Keratinocyte (primary cell): ENCODE results near the gene PLXNA2. TPM values are rescaled to one million over a fixed set of nuclear protein-coding genes. Genes with fewer than 3 reads are reported as not detected.

ENCODE experiments used
- DNase-seq: peaks from one replicate; pipeline ENCODE4 v3.0.0-alpha.2; 2011; ENCODE audit warnings: low read depth, missing footprints, low spot score
- FAIRE-seq: peaks from 2 replicates; lab custom pipeline; 2011; peaks lifted over from hg19 to GRCh38; lab: Jason Lieb, UNC
- H2AFZ ChIP-seq: 2 replicates; pipeline ENCODE4 v1.6.0; 2012; ENCODE audit warnings: low read length, control low read depth, inconsistent platforms; ENCODE audit not compliant: control insufficient read depth
- H3K27ac ChIP-seq: 2 replicates; pipeline ENCODE4 v1.5.1; 2011; ENCODE audit warnings: low read length; ENCODE audit not compliant: control insufficient read depth, insufficient read depth
- H3K27me3 ChIP-seq: 3 replicates; pipeline ENCODE4 v1.6.0; 2011; ENCODE audit warnings: low read length; ENCODE audit not compliant: control insufficient read depth, insufficient read depth; ENCODE audit errors: extremely low read depth
- H3K36me3 ChIP-seq, 2 experiments: 2 replicates in 1 of 2; 3 replicates in 1 of 2; pipeline ENCODE4 v1.5.1; 2011; ENCODE audit warnings: low read length in 2 of 2, mild to moderate bottlenecking in 1 of 2; ENCODE audit not compliant: control insufficient read depth in 2 of 2, insufficient read depth in 2 of 2; ENCODE audit errors: extremely low read depth in 1 of 2
- H3K4me1 ChIP-seq: 3 replicates; pipeline ENCODE4 v1.5.1; 2011; ENCODE audit warnings: low read length; ENCODE audit not compliant: control insufficient read depth, insufficient read depth; ENCODE audit errors: extremely low read depth
- H3K4me2 ChIP-seq: 3 replicates; pipeline ENCODE4 v1.6.0; 2011; ENCODE audit warnings: low read depth, low read length; ENCODE audit not compliant: control insufficient read depth, insufficient read depth; ENCODE audit errors: extremely low read depth
- H3K4me3 ChIP-seq, 3 experiments: fragments of 200-600 bp in 1 of 3; sonication (generic) in 1 of 3; 2 replicates in 2 of 3; 3 replicates in 1 of 3; pipeline ENCODE4 v1.5.1; 2011 to 2016; ENCODE audit warnings: low read length in 3 of 3, mild to moderate bottlenecking in 3 of 3, control low read depth in 2 of 3, inconsistent platforms in 1 of 3, low read depth in 1 of 3, mixed read lengths in 1 of 3, mixed run types in 1 of 3, moderate library complexity in 1 of 3; ENCODE audit not compliant: control insufficient read depth in 2 of 3, insufficient read depth in 2 of 3; ENCODE audit errors: extremely low read depth in 1 of 3
- H3K79me2 ChIP-seq: 2 replicates; pipeline ENCODE4 v1.6.0; 2012; ENCODE audit warnings: low read length; ENCODE audit not compliant: control insufficient read depth, insufficient read depth
- H3K9ac ChIP-seq: 3 replicates; pipeline ENCODE4 v1.6.0; 2011; ENCODE audit warnings: low read length; ENCODE audit not compliant: control insufficient read depth, insufficient read depth; ENCODE audit errors: extremely low read depth
- H3K9me1 ChIP-seq: 3 replicates; pipeline ENCODE4 v1.6.0; 2011; ENCODE audit warnings: low read length; ENCODE audit not compliant: control insufficient read depth, insufficient read depth; ENCODE audit errors: extremely low read depth
- H3K9me3 ChIP-seq: 2 replicates; pipeline ENCODE4 v1.5.1; 2012; ENCODE audit warnings: low read depth, low read length; ENCODE audit not compliant: control insufficient read depth
- H4K20me1 ChIP-seq: 3 replicates; pipeline ENCODE4 v1.6.0; 2011; ENCODE audit warnings: low read length; ENCODE audit not compliant: control insufficient read depth, insufficient read depth; ENCODE audit errors: extremely low read depth
- EZH2 ChIP-seq: IDR thresholded peaks from one replicate; pipeline ENCODE4 v1.6.1; 2012; ENCODE audit warnings: inconsistent platforms, mild to moderate bottlenecking, low read length, moderate library complexity
- dilution Hi-C: fragments of 300-500 bp; cut with MboI; formaldehyde crosslinking; loops from one replicate; pipeline ENCODE4 v1.7.0; 2020; ENCODE audit warnings: low sequenced_read_pairs; ENCODE audit not compliant: extremely low pct_ligation_motif_present
- polyA plus RNA-seq, 5 experiments: library from polyadenylated mRNA; depleted of rRNA in 3 of 5; stranded (reverse) in 3 of 5; stranded (forward) in 1 of 5; unstranded in 1 of 5; fragments of >200 nt; gene quantifications; 1 replicate in 1 of 5; 2 replicates in 3 of 5; 3 replicates in 1 of 5; pipeline versions ENCODE4 v1.2.1 to v1.2.3, GENCODE V29; 2011 to 2012; ENCODE audit warnings: missing spikeins in 2 of 5, low read depth in 1 of 5, low replicate concordance in 1 of 5
- TF ChIP-seq, protein P1 (sequence below), 3 experiments: IDR thresholded peaks in 1 of 3; conservative IDR thresholded peaks in 1 of 3; optimal IDR thresholded peaks in 1 of 3; 2 replicates in 2 of 3; 3 replicates in 1 of 3; pipeline versions ENCODE3 to v1.5.1; 2011; ENCODE audit warnings: low read length in 3 of 3, mild to moderate bottlenecking in 3 of 3, moderate library complexity in 2 of 3, control low read depth in 1 of 3, inconsistent platforms in 1 of 3; ENCODE audit not compliant: insufficient read depth in 2 of 3; ENCODE audit errors: extremely low read depth in 1 of 3

The PLXNA2 gene
- polyA plus RNA-seq, 1 donor (not counting 4 experiments of a cell fraction or from before 2014, with no cell fraction given), result 6.7 TPM

- DNase-seq (no peak), FAIRE-seq (no peak)
- Histone ChIP-seq H3K9ac (no peak overlapping the region), H3K9me3 (no peaks in the 10 kb centered on the region), H4K20me1 (no peaks in the 10 kb centered on the region), H3K36me3 (peaks cover 0 to 16% of the 10 kb centered on the region in 2 experiments), H3K4me2 (no peak overlapping the region), H2AFZ (no peak overlapping the region), H3K4me3 (no peak overlapping the region), H3K9me1 (peaks cover 2% of the 10 kb centered on the region), H3K4me1 (peaks cover 18% of the 10 kb centered on the region), H3K27me3 (no peaks in the 10 kb centered on the region), H3K79me2 (no peaks in the 10 kb centered on the region), H3K27ac (no peak overlapping the region)
- TF ChIP-seq EZH2, result no peak
- TF ChIP-seq, protein P1, sequence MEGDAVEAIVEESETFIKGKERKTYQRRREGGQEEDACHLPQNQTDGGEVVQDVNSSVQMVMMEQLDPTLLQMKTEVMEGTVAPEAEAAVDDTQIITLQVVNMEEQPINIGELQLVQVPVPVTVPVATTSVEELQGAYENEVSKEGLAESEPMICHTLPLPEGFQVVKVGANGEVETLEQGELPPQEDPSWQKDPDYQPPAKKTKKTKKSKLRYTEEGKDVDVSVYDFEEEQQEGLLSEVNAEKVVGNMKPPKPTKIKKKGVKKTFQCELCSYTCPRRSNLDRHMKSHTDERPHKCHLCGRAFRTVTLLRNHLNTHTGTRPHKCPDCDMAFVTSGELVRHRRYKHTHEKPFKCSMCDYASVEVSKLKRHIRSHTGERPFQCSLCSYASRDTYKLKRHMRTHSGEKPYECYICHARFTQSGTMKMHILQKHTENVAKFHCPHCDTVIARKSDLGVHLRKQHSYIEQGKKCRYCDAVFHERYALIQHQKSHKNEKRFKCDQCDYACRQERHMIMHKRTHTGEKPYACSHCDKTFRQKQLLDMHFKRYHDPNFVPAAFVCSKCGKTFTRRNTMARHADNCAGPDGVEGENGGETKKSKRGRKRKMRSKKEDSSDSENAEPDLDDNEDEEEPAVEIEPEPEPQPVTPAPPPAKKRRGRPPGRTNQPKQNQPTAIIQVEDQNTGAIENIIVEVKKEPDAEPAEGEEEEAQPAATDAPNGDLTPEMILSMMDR (optimal IDR thresholded peaks at IDR 0.05 in 1 of 3, IDR thresholded peaks at IDR 0.05 in 1 of 3, conservative IDR thresholded peaks at IDR 0.05 in 1 of 3; ENCODE audit: extremely low read depth in 1 of 3, insufficient read depth in 2 of 3, low read length in 3 of 3), result no peak
- dilution Hi-C loops, result no loop called here
Measured at GRCh38 chr1:208106218-208106617, 138.0 kb downstream of the PLXNA2 start.

DNA sequence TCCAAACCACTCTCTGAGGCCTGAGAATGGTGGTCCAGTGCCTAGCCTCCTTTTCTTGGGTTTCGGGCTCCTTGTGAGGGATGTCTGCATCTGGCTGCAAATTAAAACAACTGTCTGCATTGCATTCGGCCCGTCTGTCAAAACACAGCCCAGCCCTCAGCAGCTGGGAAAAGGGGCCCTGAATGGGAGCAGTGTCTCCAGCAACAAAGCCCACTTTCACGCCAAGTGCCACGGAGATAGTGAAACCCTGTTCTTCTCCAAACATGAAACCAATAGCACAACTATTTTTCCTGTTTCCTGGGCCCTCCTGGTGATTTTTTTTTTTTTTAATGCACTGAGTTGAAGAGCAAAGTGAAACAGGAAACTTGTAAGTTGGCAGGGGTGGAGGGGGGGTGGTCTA, 138.4 kb downstream of the PLXNA2 start:
- Histone ChIP-seq H3K9me1 (peaks cover 2% of the 10 kb centered on the region), H3K27ac (no peak overlapping the region), H3K27me3 (no peaks in the 10 kb centered on the region), H3K9me3 (no peaks in the 10 kb centered on the region), H3K4me2 (no peak overlapping the region), H4K20me1 (no peaks in the 10 kb centered on the region), H3K4me3 (no peak overlapping the region), H3K36me3 (peaks cover 0 to 16% of the 10 kb centered on the region in 2 experiments), H3K9ac (no peak overlapping the region), H2AFZ (no peak overlapping the region), H3K79me2 (no peaks in the 10 kb centered on the region), H3K4me1 (peaks cover 18% of the 10 kb centered on the region)
- FAIRE-seq (no peak), DNase-seq (no peak)
- TF ChIP-seq, protein P1 (optimal IDR thresholded peaks at IDR 0.05 in 1 of 3, IDR thresholded peaks at IDR 0.05 in 1 of 3, conservative IDR thresholded peaks at IDR 0.05 in 1 of 3; ENCODE audit: extremely low read depth in 1 of 3, insufficient read depth in 2 of 3, low read length in 3 of 3), result no peak
- no peak for TF ChIP-seq EZH2
- dilution Hi-C loops, result no loop called here
